GM21381 (cell line): ENCODE results near the gene CELF4.

Source experiments
- ATAC-seq: cut with Tn5 transposase; IDR thresholded peaks from one replicate; pipeline ENCODE4 v1.9.1; 2021; ENCODE audit warnings: mild to moderate bottlenecking, moderate library complexity; ENCODE audit not compliant: unreplicated experiment

Gene CELF4

DNA sequence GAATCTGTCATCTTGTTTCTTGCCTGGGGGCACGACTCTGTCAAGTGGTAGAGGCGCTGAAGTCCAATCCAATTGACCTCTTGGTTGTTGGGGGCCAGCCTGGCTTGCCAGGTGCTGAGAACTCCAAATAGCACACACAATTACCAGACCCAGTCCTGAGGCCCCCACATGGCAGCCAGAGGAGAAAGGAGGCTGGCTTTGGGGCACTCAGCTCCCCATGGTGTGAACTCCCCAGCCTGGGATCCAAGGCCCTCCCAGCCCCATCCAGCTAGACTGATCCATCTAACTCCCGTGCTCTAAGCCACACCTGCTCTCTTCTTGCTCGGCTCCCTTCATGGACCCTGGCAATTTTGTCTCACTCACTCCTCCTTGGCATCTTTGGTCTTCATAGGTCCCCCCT, 170.0 kb downstream of the CELF4 start:
- no peak for ATAC-seq

GRCh38 chr18:37395138-37395537, 170.5 kb downstream of the CELF4 start:
- ATAC-seq: no peak

DNA sequence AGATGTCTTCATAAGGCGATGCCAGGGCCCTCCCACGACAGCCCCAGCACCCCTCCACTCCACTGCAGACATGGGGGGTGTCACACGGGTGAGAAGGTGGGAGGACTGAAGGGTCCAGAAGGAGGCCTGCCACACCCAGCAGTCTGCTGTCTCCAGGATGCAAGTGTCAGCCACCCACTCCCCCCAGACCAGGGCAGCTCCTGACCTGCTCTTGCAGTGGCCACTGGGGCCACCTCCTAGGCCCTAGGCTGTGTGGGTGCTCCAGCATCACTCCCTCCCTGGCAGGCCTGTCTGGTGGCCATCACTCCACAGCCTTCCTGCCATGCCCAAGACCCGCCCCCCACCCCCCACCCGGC, 171.0 kb downstream of the CELF4 start:
- no peak for ATAC-seq

- no peak for ATAC-seq
These were observed 171.5 kb downstream of the CELF4 start for GRCh38 chr18:37393945-37394609.

GRCh38 chr18:37393221-37393827, 172.3 kb downstream of the CELF4 start:
- ATAC-seq: no peak

DNA sequence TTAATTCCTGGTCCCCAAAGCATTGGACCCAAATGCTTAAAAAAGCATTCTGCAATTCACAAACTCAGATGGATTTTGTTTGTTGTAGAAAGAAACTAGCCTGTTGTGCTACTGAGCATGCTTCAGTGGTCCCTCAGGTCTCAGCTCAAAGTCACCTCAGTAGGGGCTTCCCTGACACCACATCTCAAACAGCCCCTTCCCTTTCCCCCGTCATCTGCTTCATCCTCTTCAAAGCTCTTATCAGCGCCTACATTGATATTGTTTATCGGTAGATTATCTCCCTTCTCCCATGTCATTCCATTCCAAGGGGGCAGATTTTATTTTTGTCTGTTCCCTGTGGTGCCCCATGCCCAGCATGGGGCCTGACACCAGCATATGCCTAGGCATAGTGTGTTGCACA, 172.9 kb downstream of the CELF4 start:
- no peak for ATAC-seq

DNA sequence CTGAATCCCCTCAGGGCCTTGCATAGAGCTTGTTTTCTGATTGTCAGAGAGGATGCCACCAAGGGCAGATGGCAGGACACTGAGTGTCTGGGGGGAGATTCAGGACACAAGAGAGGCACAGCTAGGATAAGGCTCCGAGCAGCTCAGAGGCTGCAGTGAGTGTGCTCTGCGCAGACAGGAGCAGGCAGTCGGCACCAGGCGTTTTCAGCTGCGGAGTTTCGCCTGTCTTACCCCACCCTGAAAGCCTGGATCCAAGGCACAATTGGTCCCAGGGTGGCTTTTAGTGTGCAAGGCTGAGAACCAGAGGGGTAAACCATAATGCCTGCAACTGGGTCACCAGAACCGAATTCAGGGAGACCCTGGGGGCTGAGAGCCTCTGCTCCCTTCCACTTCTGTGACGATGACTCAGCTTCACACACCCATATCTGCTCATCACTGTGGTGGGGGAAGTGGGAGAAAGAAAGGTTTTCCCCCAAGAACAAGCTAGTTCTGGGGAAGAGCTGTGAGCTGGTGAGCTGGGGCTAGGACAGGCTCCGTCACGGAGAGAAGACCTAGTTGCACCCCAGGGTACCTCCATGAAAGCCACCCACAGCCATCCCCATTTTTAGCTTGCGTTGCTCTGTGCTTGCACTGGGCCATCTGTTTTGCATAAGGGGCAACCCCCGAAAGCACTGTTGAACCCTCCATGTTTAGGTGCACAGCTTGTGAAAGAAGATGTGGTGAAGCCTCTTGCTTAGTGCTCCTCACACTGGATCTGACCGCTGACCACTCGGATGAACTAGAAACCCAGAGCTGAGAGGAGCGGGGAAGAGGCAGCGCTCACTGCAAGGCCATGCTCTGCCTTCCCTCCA, 173.7 kb downstream of the CELF4 start:
- no peak for ATAC-seq

DNA sequence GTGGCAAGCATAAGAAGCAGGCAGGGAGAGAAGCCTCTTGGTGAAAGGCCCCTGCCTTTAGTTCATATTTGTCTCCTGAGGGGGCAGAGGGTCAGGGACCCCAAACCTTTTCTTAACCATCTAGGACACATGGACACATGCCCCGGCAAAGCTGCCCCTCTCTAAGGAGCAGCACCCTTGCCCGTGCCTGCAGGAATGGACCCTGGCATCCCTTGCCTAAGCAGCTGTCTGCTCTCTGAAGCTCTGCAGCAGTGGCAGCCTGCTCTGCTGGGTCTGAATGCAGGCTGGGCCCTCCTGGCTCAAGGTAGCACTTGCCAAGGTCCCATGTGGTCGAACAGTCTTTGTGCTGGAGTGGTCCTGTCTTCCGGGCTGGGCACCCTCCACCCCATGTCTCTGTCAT, 174.4 kb downstream of the CELF4 start:
- ATAC-seq: no peak

GRCh38 chr18:37390687-37391086, 174.9 kb downstream of the CELF4 start:
- no peak for ATAC-seq

- ATAC-seq: no peak
These were observed 175.8 kb downstream of the CELF4 start for GRCh38 chr18:37389684-37390368.

GRCh38 chr18:37389041-37389440, 176.6 kb downstream of the CELF4 start:
- no peak for ATAC-seq

GRCh38 chr18:37388413-37388812, 177.2 kb downstream of the CELF4 start:
- ATAC-seq: no peak

DNA sequence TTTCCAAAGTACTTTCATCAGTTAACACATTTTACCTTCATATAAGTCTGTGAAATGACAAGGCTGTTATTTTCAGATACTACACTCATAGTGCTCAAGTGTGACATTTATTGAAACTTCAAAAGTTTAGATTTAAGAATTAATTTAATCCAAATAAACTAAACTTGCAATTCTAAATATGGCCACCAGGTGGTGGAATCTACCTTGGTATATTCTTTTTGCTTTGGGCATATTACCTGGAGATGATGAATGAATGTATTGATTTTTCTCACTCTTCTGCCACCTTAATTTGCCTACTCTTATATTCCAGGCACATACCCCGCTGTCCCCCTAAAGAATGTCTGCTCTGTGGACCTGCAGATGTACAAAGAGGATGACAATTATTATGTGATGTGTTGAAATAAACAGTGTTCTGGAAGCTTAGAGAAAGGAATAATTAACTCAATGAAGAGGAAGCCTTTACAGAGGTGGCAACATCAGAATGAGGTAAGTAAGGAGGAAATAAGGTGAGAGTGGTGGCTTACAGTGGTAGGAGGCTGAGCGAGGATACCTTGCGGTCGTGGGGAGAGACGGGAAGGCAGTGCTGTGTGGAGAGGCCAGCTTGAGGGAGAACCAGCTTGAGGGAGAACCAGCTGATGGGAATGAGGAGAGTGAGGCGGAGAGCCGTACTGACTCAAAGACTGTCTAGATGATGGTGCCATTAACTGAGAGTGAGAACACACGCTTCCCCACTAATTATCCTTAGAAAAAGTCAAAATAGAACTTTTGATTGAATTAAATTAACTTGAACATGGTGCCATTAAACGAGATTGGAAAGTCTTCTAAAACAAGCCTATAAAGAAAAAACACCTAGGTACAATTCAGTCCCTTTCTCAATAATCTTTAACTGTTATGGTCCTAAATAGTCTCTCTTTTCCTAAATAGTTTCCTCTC, 179.5 kb downstream of the CELF4 start:
- ATAC-seq: no peak

- ATAC-seq: no peak
These were observed 181.6 kb downstream of the CELF4 start for GRCh38 chr18:37383846-37384595.

- ATAC-seq: no peak
These were observed 182.4 kb downstream of the CELF4 start for GRCh38 chr18:37383036-37383785.

GRCh38 chr18:37381554-37381953, 184.0 kb downstream of the CELF4 start:
- no peak for ATAC-seq

DNA sequence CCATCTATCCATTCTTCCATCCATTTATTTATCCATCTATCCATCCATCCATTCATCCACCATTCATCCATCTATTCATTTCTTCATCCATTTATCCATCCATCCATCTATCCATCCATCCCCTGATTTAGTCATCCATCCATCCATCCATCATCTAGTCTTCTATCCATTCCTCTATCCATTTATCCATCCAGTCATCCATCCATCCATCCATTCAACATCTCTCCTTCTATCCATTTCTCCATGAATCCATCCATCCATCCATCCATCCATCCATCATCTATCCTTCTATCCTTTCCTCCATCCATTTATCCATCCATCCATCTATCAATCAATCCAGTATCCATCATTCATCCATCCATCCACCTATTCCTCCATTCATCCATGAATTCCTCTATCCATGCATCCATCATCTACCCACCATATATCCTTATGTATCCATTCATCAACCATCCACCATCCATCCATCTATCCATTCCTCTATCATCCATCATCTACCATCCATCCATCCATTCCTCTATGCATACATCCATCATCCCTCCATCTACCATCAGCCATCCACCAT, 185.0 kb downstream of the CELF4 start:
- no peak for ATAC-seq

- ATAC-seq: no peak
These were observed 187.1 kb downstream of the CELF4 start for GRCh38 chr18:37378336-37379010.
